HG03039 (cell line): ENCODE data around the gene VTI1B.
"Not testable (repeated sequence)": the region's sequence is repeated elsewhere in the genome, so short reads cannot be mapped to it uniquely, and the experiment has no call there.

Source experiments
- ATAC-seq: cut with Tn5 transposase; IDR thresholded peaks from one replicate; pipeline ENCODE4 v1.9.1; 2021; ENCODE audit warnings: mild to moderate bottlenecking, moderate library complexity; ENCODE audit not compliant: unreplicated experiment

Gene VTI1B

DNA sequence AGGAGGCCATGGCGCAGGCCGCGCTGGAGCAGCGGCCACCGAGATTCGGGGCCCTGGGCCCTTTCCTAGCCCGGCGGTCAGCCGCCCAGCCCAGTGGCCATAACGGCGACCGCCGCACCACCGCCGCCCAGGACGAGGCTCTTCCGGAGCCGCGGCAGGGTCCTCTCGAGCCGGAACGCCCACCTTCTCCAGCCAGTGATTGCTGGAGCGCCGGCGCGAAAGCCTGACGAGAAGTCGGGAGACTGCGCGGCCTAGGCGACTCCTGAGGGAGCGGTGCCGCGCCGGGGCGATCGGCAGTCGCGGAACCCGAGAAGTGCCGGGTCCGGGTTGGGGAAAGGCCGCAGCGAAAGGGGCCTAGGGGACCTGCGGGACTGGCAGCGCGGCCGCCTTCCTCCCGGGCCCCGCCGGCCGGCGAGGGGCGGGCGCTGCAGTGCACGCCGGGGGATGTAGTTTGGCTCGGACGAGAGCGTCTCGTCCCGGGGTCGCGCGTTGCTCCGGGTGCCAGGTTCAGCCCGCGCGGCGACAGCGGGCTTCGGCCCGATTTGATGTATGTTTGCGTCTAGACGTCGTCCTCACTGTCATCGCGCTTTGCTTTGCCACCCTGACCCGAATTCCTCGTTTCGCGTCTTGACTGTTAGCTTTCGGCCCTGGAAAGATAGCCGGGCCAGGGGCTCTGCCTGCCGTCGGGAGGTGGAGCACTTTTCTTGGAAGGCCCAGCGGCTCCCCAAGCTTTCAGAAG lies at the start of gene VTI1B:
TSS of gene VTI1B (minus strand) at position 153 of the 739 bp plus-strand sequence. CDS start at position 10, 143 bp downstream.
- peak; percentile 84 for ATAC-seq

GRCh38 chr14:67722293-67722692 lies 47.9 kb upstream of the VTI1B start:
- no peak for ATAC-seq

- ATAC-seq = no peak
These were observed 47.4 kb upstream of the VTI1B start for GRCh38 chr14:67721875-67722274.

- no peak for ATAC-seq
These were observed 45.4 kb upstream of the VTI1B start for GRCh38 chr14:67719866-67720265.

DNA sequence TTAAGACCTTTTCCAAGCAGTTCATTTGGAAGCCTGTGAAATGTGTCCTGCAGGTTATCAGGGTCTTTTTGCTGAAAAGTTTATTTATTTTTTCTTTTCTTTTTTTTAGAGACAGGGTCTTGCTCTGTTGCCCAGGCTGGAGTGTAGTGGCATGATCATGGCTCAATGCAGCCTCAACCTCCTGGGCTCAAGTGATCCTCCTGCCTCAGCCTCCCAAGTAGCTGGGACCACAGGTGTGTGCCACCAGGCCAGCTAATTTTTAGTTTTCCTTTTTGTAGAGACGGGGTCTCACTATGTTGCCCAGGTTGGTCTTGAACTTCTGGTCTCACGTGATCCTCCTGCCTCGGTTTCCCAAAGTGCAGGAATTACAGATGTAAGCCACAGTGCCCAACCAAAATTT lies 45.0 kb upstream of the VTI1B start:
- not testable (repeated sequence) for ATAC-seq

- ATAC-seq = no peak
These were observed 43.8 kb upstream of the VTI1B start for GRCh38 chr14:67718265-67718664.

GRCh38 chr14:67717048-67717447 lies 42.6 kb upstream of the VTI1B start:
- ATAC-seq = no peak

- ATAC-seq = no peak
These were observed 35.8 kb upstream of the VTI1B start for GRCh38 chr14:67710209-67710608.

DNA sequence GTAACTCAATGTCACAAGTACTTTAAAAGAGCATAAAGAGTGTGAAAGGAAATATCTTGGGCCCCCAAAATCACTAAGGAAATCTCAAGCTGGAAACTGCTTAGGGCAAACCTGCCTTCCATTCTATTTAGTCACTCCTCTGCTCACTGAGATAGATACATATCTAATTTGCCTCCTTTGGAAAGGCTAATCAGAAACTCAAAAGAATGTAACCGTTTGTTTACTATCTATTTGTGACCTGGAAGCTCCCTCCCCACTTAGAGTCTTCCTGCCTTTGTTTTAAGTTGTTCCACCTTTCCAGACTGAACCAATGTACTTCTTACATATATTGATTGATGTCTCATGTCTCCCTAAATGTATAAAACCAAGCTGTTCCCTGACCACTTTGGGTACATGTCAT lies 35.4 kb upstream of the VTI1B start:
- ATAC-seq = not testable (repeated sequence)

DNA sequence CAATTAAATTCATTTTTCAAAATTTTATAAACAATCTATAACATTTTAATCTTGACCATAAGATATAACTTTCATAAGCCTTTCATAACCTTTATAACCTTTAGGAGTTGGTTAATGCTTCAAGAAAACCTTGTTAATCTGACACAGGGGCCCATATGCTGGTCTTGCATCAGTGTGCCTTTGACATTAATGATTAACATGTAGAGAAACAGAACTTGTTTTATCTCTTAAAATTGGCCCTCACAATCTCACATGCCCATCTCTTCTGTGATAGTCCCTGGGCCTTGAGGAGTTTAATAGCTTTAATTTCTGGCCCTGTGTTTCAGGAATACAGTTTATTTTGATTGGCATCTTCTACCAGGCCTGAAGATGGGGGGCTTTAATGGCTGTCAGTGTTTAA lies 34.9 kb upstream of the VTI1B start:
- not testable (repeated sequence) for ATAC-seq

DNA sequence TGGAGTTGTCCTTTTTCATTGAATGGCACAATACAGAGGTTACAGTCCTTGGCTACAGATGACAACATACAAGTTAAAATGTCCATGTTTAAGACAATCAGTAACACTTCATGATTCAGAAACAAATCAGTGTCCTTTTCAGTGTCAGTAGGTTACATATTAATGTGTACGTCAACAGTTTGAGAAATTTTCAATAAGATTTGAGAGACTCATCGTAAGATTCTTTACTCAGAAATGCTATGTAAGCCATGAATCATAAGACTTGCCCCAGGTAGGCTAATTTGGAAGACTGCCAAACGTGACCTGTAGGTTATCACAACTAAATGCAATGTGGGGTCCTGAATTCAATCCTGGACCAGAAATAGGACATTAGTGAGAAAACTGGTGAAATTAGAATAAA lies 30.8 kb upstream of the VTI1B start:
- no peak for ATAC-seq

DNA sequence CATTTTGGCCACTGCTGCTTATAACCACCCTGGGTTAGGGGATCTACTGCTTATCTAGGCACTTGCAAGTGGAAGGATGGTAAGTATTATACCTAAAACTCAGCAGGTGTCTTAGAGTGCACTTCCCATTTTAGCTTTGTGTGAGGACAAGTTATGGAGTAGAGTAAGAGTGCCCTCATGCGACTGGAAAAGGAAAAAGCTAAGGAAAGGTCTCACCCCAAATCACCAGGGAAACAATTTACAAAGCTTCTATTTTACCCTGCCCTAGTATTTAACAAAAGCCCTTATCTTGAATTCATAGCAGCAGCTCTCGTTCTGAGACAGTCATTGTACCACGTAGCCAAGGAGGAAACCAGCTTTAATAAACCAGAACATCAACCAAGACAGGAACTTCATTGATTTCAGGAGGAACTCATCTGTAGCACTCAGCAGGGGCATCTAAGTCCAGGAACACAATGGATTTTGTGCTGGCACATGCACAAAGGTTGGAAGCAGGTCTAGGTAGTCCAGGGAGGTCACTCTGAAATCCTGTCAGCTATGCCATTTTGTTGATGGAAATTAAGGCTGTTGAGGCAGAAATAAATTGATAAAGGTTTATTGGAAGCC lies 30.2 kb upstream of the VTI1B start:
- no peak for ATAC-seq

- no peak for ATAC-seq
These were observed 29.6 kb upstream of the VTI1B start for GRCh38 chr14:67703997-67704396.

GRCh38 chr14:67701492-67701891 lies 27.1 kb upstream of the VTI1B start, which contains the start of gene RDH12:
Gene RDH12, plus strand, starts transcription at chr14:67701886. Its CDS starts 20,757 bp downstream, at chr14:67722643.
- not testable (repeated sequence) for ATAC-seq

- no peak for ATAC-seq
These were observed 23.7 kb upstream of the VTI1B start for GRCh38 chr14:67698179-67698578.

GRCh38 chr14:67697006-67697405 lies 22.6 kb upstream of the VTI1B start:
- no peak for ATAC-seq

DNA sequence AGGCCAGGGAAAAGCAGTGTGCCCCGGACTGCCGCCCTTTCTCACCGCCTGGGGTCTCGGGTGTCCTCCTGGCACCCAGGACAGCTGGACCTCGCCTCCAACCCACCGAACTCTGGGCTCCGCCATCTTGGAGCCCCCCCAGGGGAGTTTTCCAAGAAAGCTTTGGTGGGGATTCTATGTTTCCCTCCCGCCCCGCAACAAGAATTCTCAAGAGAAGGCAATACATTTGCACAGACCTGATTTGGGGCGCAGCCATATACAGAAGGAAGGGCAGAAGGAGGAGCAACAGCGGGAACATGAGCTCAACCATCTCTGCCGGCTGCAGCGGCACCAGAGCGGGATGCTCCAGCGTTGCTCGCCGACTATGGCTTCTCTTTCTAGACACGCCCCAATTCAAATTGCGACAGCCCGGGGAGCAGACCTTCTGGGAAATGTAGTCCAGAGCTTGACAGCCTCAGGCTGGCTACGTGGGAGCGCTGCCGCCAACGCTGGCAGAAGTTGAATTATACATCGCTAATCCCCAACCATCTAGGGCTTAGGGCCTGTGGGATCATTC lies 21.0 kb upstream of the VTI1B start, which contains the start of gene RDH11:
TSS of gene RDH11 (minus strand) at position 371 of the 556 bp plus-strand sequence. CDS start at position 310, 61 bp downstream.
- peak; percentile 90 for ATAC-seq

GRCh38 chr14:67694791-67695393 lies 20.5 kb upstream of the VTI1B start:
- peak; percentile 76 for ATAC-seq

DNA sequence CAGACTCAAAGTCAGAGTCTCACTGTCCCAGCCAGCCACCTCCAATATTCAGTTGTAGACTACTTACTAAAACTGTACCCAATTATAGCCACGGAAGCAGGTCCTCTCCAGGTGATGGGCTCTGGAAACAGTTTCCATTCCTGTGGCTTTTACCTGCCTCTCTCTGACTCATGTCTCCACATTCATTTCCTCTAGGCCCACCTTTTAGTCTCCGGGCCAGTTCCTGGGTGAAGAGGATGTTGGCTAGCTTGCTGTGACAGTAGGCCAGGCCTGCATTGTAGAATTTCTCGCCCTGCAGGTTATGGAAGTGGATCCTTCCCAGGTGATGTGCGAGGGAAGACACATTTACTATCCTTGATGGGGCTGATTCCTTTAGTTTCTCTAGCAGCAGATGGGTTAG lies 15.6 kb upstream of the VTI1B start:
- ATAC-seq = no peak

- ATAC-seq = no peak
These were observed 9.4 kb upstream of the VTI1B start for GRCh38 chr14:67683842-67684241.

GRCh38 chr14:67680941-67681340 lies 6.5 kb upstream of the VTI1B start:
- ATAC-seq = no peak
